Endothelial cell of umbilical vein (primary cell): ENCODE measurements around the gene SERPINA3. TPM values are rescaled to one million over a fixed set of nuclear protein-coding genes. Genes with fewer than 3 reads are reported as not detected.

Source experiments
- BruUV-seq: library from RNA; stranded (reverse); fragments of 400-500 nt; replicated peaks from 2 replicates; lab custom pipeline; 2021; lab: Mats Ljungman, UMichigan
- CTCF ChIA-PET: fragments of 300-600, 350-600 bp; sonication (Branson Sonifier 250); formaldehyde crosslinking; loops from one replicate; lab custom pipeline; 2021; ENCODE audit warnings: antibody characterized with exemption, inconsistent platforms; lab: Charles Lee
- POLR2A ChIA-PET: fragments of 300-600, 350-600 bp; sonication (Branson Sonifier 250); formaldehyde crosslinking; loops from one replicate; lab custom pipeline; 2021; ENCODE audit warnings: antibody characterized with exemption, inconsistent platforms; lab: Charles Lee
- DNase-seq: peaks from one replicate; pipeline ENCODE4 v3.0.0-alpha.2; 2011; ENCODE audit warnings: low read depth, low spot score
- FAIRE-seq: peaks from 2 replicates; lab custom pipeline; 2011; peaks lifted over from hg19 to GRCh38; lab: Jason Lieb, UNC
- H2AFZ ChIP-seq: 2 replicates; pipeline ENCODE4 v1.6.0; 2012; ENCODE audit warnings: low read depth, low read length, control low read depth, inconsistent platforms
- H3K27ac ChIP-seq: 2 replicates; pipeline ENCODE4 v1.5.1; 2011; ENCODE audit warnings: low read depth, mild to moderate bottlenecking, control low read depth, low read length, moderate library complexity; ENCODE audit not compliant: insufficient read depth
- H3K27me3 ChIP-seq, 2 experiments: 2 replicates each; pipeline versions ENCODE4 v1.6.0 to v1.6.1; 2011; ENCODE audit warnings: low read length in 2 of 2, mixed read lengths in 1 of 2; ENCODE audit not compliant: control insufficient read depth in 2 of 2, insufficient read depth in 2 of 2
- H3K36me3 ChIP-seq, 2 experiments: 2 replicates in 1 of 2; 3 replicates in 1 of 2; pipeline ENCODE4 v1.5.1; 2011; ENCODE audit warnings: low read length in 2 of 2, mild to moderate bottlenecking in 1 of 2, moderate library complexity in 1 of 2; ENCODE audit not compliant: control insufficient read depth in 2 of 2, insufficient read depth in 2 of 2; ENCODE audit errors: extremely low read depth in 1 of 2
- H3K4me1 ChIP-seq: 3 replicates; pipeline ENCODE4 v1.5.1; 2011; ENCODE audit warnings: mild to moderate bottlenecking, low read length; ENCODE audit not compliant: control insufficient read depth, insufficient read depth; ENCODE audit errors: extremely low read depth
- H3K4me2 ChIP-seq: 2 replicates; pipeline ENCODE4 v1.6.1; 2011; ENCODE audit warnings: low read length, control low read depth, mixed read lengths; ENCODE audit not compliant: insufficient read depth
- H3K4me3 ChIP-seq, 3 experiments: fragments of 200-600 bp in 1 of 3; sonication (generic), shearing (Covaris generic) in 1 of 3; replicated peaks in 1 of 3; 2 replicates each; pipeline ENCODE4 v1.5.1; 2011 to 2016; ENCODE audit warnings: control low read depth in 3 of 3, low read length in 3 of 3, mild to moderate bottlenecking in 2 of 3, inconsistent platforms in 1 of 3, low read depth in 1 of 3, moderate library complexity in 1 of 3; ENCODE audit not compliant: insufficient read depth in 1 of 3
- H3K79me2 ChIP-seq: 2 replicates; pipeline ENCODE4 v1.6.0; 2012; ENCODE audit warnings: low read length, inconsistent platforms; ENCODE audit not compliant: control insufficient read depth, insufficient read depth
- H3K9ac ChIP-seq: replicated peaks from 2 replicates; pipeline ENCODE3; 2011; ENCODE audit warnings: low read length, control low read depth; ENCODE audit not compliant: insufficient read depth; ENCODE audit errors: extremely low read depth
- H3K9me1 ChIP-seq: replicated peaks from 3 replicates; pipeline ENCODE4 v1.6.0; 2011; ENCODE audit warnings: mild to moderate bottlenecking, low read length; ENCODE audit not compliant: control insufficient read depth, insufficient read depth; ENCODE audit errors: extremely low read depth
- H3K9me3 ChIP-seq: replicated peaks from 2 replicates; pipeline ENCODE4 v1.5.1; 2012; ENCODE audit warnings: low read length, inconsistent platforms; ENCODE audit not compliant: control insufficient read depth, insufficient read depth
- H4K20me1 ChIP-seq: replicated peaks from 2 replicates; pipeline ENCODE3; 2011; ENCODE audit warnings: mild to moderate bottlenecking, low read length; ENCODE audit not compliant: control insufficient read depth, insufficient read depth; ENCODE audit errors: extremely low read depth
- FOS ChIP-seq: IDR thresholded peaks from 2 replicates; pipeline ENCODE4 v1.6.1; 2011; ENCODE audit warnings: mild to moderate bottlenecking, low read length, moderate library complexity, borderline replicate concordance; ENCODE audit not compliant: insufficient read depth
- GATA2 ChIP-seq: IDR thresholded peaks from 2 replicates; pipeline ENCODE4 v1.7.0; 2011; ENCODE audit warnings: low read depth, mild to moderate bottlenecking, moderate library complexity, mixed read lengths, low read length; ENCODE audit not compliant: insufficient read length, insufficient read depth
- JUN ChIP-seq: IDR thresholded peaks from 2 replicates; pipeline ENCODE4 v1.6.1; 2011; ENCODE audit warnings: borderline replicate concordance, low read depth; ENCODE audit not compliant: insufficient read length, insufficient read depth
- MAX ChIP-seq: IDR thresholded peaks from 2 replicates; pipeline ENCODE4 v1.6.1; 2011; ENCODE audit not compliant: insufficient read depth, insufficient read length
- MYC ChIP-seq: IDR thresholded peaks from one replicate; pipeline ENCODE4 v1.6.1; 2011; ENCODE audit warnings: mild to moderate bottlenecking, low read depth, low read length
- POLR2A ChIP-seq: IDR thresholded peaks from 2 replicates; pipeline ENCODE4 v1.6.1; 2012; ENCODE audit warnings: low read depth, mild to moderate bottlenecking, control low read depth, low read length
- POLR2AphosphoS5 ChIP-seq: IDR thresholded peaks from 2 replicates; pipeline ENCODE4 v1.6.1; 2012; ENCODE audit warnings: low read depth, mild to moderate bottlenecking, control low read depth, low read length, moderate library complexity; ENCODE audit not compliant: insufficient read depth
- dilution Hi-C: fragments of 300-500 bp; cut with MboI; formaldehyde crosslinking; loops from one replicate; pipeline ENCODE4 v1.15.0; 2019; ENCODE audit warnings: low sequenced_read_pairs; ENCODE audit not compliant: extremely low pct_ligation_motif_present
- intact Hi-C: fragments of 100-400 bp; cut with micrococcal nuclease; formaldehyde crosslinking; loops from one replicate; pipeline ENCODE4 v1.10.0; 2022
- polyA plus RNA-seq, 4 experiments: library from polyadenylated mRNA; depleted of rRNA in 3 of 4; stranded (reverse) in 3 of 4; unstranded in 1 of 4; fragments of >200 nt; gene quantifications; 2 replicates each; pipeline versions ENCODE4 v1.2.1 to v1.2.3, GENCODE V29; 2011 to 2012; ENCODE audit warnings: missing spikeins in 1 of 4
- total RNA-seq: library from RNA; stranded (reverse); gene quantifications from 2 replicates; pipeline ENCODE4 v1.2.3, GENCODE V29; 2021
- TF ChIP-seq, protein P1 (sequence below), 2 donors: IDR thresholded peaks; 1 replicate in 1 of 2; 2 replicates in 1 of 2; pipeline ENCODE4 v1.5.1; 2011; ENCODE audit warnings: low read length in 2 of 2, mild to moderate bottlenecking in 2 of 2, moderate library complexity in 2 of 2, control low read depth in 1 of 2, inconsistent platforms in 1 of 2, low read depth in 1 of 2; ENCODE audit not compliant: insufficient read depth in 1 of 2; ENCODE audit errors: extremely low read depth in 1 of 2

The SERPINA3 gene
- total and polyA plus RNA-seq, 2 donors (not counting 3 experiments of a cell fraction or from before 2014, with no cell fraction given) = not detected

GRCh38 chr14:94613720-94614644 is 1.8 kb downstream of the SERPINA3 start:
- Histone ChIP-seq H3K4me1 (no peaks in the 10 kb centered on the region), H3K4me2 (no peak overlapping the region), H3K9ac (no peak overlapping the region), H3K36me3 (no peaks in the 10 kb centered on the region), H2AFZ (no peak overlapping the region), H3K9me1 (no peaks in the 10 kb centered on the region), H3K27ac (no peak overlapping the region), H4K20me1 (no peaks in the 10 kb centered on the region), H3K4me3 (no peak overlapping the region), H3K79me2 (no peaks in the 10 kb centered on the region), H3K27me3 (no peaks in the 10 kb centered on the region), H3K9me3 (no peaks in the 10 kb centered on the region)
- ChIA-PET CTCF (no interaction called here), POLR2A (no interaction called here)
- TF ChIP-seq GATA2 (no peak), MYC (no peak), FOS (no peak), MAX (no peak), POLR2A (no peak), JUN (no peak), POLR2AphosphoS5 (no peak)
- TF ChIP-seq, protein P1, sequence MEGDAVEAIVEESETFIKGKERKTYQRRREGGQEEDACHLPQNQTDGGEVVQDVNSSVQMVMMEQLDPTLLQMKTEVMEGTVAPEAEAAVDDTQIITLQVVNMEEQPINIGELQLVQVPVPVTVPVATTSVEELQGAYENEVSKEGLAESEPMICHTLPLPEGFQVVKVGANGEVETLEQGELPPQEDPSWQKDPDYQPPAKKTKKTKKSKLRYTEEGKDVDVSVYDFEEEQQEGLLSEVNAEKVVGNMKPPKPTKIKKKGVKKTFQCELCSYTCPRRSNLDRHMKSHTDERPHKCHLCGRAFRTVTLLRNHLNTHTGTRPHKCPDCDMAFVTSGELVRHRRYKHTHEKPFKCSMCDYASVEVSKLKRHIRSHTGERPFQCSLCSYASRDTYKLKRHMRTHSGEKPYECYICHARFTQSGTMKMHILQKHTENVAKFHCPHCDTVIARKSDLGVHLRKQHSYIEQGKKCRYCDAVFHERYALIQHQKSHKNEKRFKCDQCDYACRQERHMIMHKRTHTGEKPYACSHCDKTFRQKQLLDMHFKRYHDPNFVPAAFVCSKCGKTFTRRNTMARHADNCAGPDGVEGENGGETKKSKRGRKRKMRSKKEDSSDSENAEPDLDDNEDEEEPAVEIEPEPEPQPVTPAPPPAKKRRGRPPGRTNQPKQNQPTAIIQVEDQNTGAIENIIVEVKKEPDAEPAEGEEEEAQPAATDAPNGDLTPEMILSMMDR (IDR thresholded peaks at IDR 0.05; ENCODE audit: extremely low read depth in 1 of 2, insufficient read depth in 1 of 2, low read depth in 1 of 2, low read length in 2 of 2) = no peak
- FAIRE-seq (no peak), DNase-seq (no peak)
- intact Hi-C loops (no loop called here), dilution Hi-C loops (no loop called here)
- no TSS peak for BruUV-seq
